GM21619 (cell line): Measurements from ENCODE around the gene SYT12.
A peak's percentile ranks its signal among the peaks of the same experiment; 100 is the strongest.

Experiments used
- ATAC-seq: cut with Tn5 transposase; IDR thresholded peaks from one replicate; pipeline ENCODE4 v1.9.1; 2021; ENCODE audit not compliant: unreplicated experiment

SYT12 gene

GRCh38 chr11:67027943-67028542 is 5.1 kb downstream of the SYT12 start:
- peak; percentile 68 for ATAC-seq

GRCh38 chr11:67029146-67029545 is 6.2 kb downstream of the SYT12 start:
- ATAC-seq, result no peak

- ATAC-seq, result no peak
Measured at GRCh38 chr11:67030976-67031375, 8.0 kb downstream of the SYT12 start.

- ATAC-seq, result no peak
Measured at GRCh38 chr11:67031791-67032561, 9.0 kb downstream of the SYT12 start.

GRCh38 chr11:67032830-67033551 is 10.1 kb downstream of the SYT12 start:
- no peak for ATAC-seq

GRCh38 chr11:67033661-67034166 is 10.8 kb downstream of the SYT12 start:
- ATAC-seq, result no peak

- ATAC-seq, result no peak
Measured at GRCh38 chr11:67034350-67034749, 11.4 kb downstream of the SYT12 start.

GRCh38 chr11:67040147-67040546 is 17.2 kb downstream of the SYT12 start:
- ATAC-seq, result no peak

GRCh38 chr11:67041602-67042001 is 18.7 kb downstream of the SYT12 start:
- no peak for ATAC-seq

- no peak for ATAC-seq
Measured at GRCh38 chr11:67043572-67044349, 20.8 kb downstream of the SYT12 start.

- no peak for ATAC-seq
Measured at GRCh38 chr11:67044496-67044895, 21.6 kb downstream of the SYT12 start.

- no peak for ATAC-seq
Measured at GRCh38 chr11:67045314-67045713, 22.4 kb downstream of the SYT12 start.

GRCh38 chr11:67048515-67049130 is 25.7 kb downstream of the SYT12 start:
- ATAC-seq, result no peak

GRCh38 chr11:67050139-67050538 is 27.2 kb downstream of the SYT12 start:
- ATAC-seq, result no peak

GRCh38 chr11:67051180-67051893 is 28.4 kb downstream of the SYT12 start:
- no peak for ATAC-seq

- no peak for ATAC-seq
Measured at GRCh38 chr11:67051945-67052488, 29.1 kb downstream of the SYT12 start.

GRCh38 chr11:67052891-67053290 is 30.0 kb downstream of the SYT12 start:
- ATAC-seq, result no peak

- ATAC-seq, result no peak
Measured at GRCh38 chr11:67053896-67054329, 31.0 kb downstream of the SYT12 start.

GRCh38 chr11:67054346-67054835 is 31.5 kb downstream of the SYT12 start:
- no peak for ATAC-seq
